Stimulated activated CD4-positive, alpha-beta T cell treated with anti-CD3 and anti-CD28 coated beads, TNF-alpha, amount 100 ng/mL, for 48 hours (primary cell): ENCODE results near the gene MISP.

Experiments used
- DNase-seq, 3 donors: peaks; one replicate each; pipeline ENCODE4 v3.0.0-alpha.2; 2020; ENCODE audit warnings: low read depth in 3 of 3

MISP gene

GRCh38 chr19:772730-773436 is 22.0 kb downstream of the MISP start:
- DNase-seq: no peak

- DNase-seq: no peak
Measured at GRCh38 chr19:776549-776948, 25.6 kb downstream of the MISP start.

GRCh38 chr19:778910-779653 is 28.2 kb downstream of the MISP start:
- DNase-seq: no peak

- no peak for DNase-seq
Measured at GRCh38 chr19:780935-781334, 30.0 kb downstream of the MISP start.

GRCh38 chr19:781800-782184 is 30.9 kb downstream of the MISP start:
- DNase-seq: no peak

- DNase-seq: no peak
Measured at GRCh38 chr19:782185-782877, 31.4 kb downstream of the MISP start.

GRCh38 chr19:782878-783668 is 32.2 kb downstream of the MISP start:
- no peak for DNase-seq

GRCh38 chr19:784541-784940 is 33.6 kb downstream of the MISP start:
- DNase-seq: no peak

GRCh38 chr19:787536-787935 is 36.6 kb downstream of the MISP start:
- DNase-seq: no peak

- no peak for DNase-seq
Measured at GRCh38 chr19:788686-788982, 37.7 kb downstream of the MISP start.

- no peak for DNase-seq
Measured at GRCh38 chr19:788983-789700, 38.2 kb downstream of the MISP start.

- DNase-seq: no peak
Measured at GRCh38 chr19:789701-790060, 38.8 kb downstream of the MISP start.

- no peak for DNase-seq
Measured at GRCh38 chr19:791007-791566, 40.2 kb downstream of the MISP start.

GRCh38 chr19:791567-792305 is 40.8 kb downstream of the MISP start:
- no peak for DNase-seq

- DNase-seq: no peak
Measured at GRCh38 chr19:792306-792885, 41.5 kb downstream of the MISP start.

GRCh38 chr19:793806-794205 is 42.9 kb downstream of the MISP start:
- DNase-seq: no peak

- DNase-seq: no peak
Measured at GRCh38 chr19:795073-795611, 44.2 kb downstream of the MISP start.

- no peak for DNase-seq
Measured at GRCh38 chr19:795691-796581, 45.0 kb downstream of the MISP start.
